CD14-positive monocyte (primary cell): ENCODE measurements around the gene PDE11A. TPM values are rescaled to one million over a fixed set of nuclear protein-coding genes. Genes with fewer than 3 reads are reported as not detected.

ENCODE experiments used
- DNase-seq, 3 donors: peaks; one replicate each; pipeline ENCODE4 v3.0.0-alpha.2; 2011 to 2022
- H2AFZ ChIP-seq: 2 replicates; pipeline ENCODE4 v1.6.0; 2012; ENCODE audit warnings: mild to moderate bottlenecking, low read depth, low read length, inconsistent platforms; ENCODE audit not compliant: insufficient read depth, poor library complexity, severe bottlenecking
- H3K27ac ChIP-seq, 2 donors: 1 replicate in 1 of 2; 2 replicates in 1 of 2; pipeline ENCODE4 v1.5.1; 2012 to 2013; ENCODE audit warnings: low read length in 2 of 2, control low read depth in 1 of 2, inconsistent platforms in 1 of 2, low read depth in 1 of 2, mild to moderate bottlenecking in 1 of 2
- H3K27me3 ChIP-seq, 2 donors: one replicate each; pipeline versions ENCODE4 v1.6.0 to v1.6.1; 2011 to 2013; ENCODE audit warnings: low read length in 2 of 2; ENCODE audit not compliant: control insufficient read depth in 2 of 2, insufficient read depth in 2 of 2
- H3K36me3 ChIP-seq, 2 donors: replicated peaks in 1 of 2; 1 replicate in 1 of 2; 2 replicates in 1 of 2; pipeline versions ENCODE4 v1.5.1 to v1.6.1; 2012 to 2013; ENCODE audit warnings: low read length in 2 of 2, control low read depth in 1 of 2, inconsistent platforms in 1 of 2, mild to moderate bottlenecking in 1 of 2; ENCODE audit not compliant: insufficient read depth in 2 of 2, control insufficient read depth in 1 of 2
- H3K4me1 ChIP-seq, 2 donors: 1 replicate in 1 of 2; 2 replicates in 1 of 2; pipeline versions ENCODE4 v1.5.1 to v1.6.1; 2012 to 2013; ENCODE audit warnings: low read length in 2 of 2, control low read depth in 1 of 2, inconsistent platforms in 1 of 2, mild to moderate bottlenecking in 1 of 2, moderate library complexity in 1 of 2; ENCODE audit not compliant: insufficient read depth in 2 of 2, control insufficient read depth in 1 of 2
- H3K4me2 ChIP-seq: replicated peaks from 2 replicates; pipeline ENCODE3; 2012; ENCODE audit warnings: low read length, moderate library complexity, mild to moderate bottlenecking; ENCODE audit not compliant: poor library complexity, severe bottlenecking; ENCODE audit errors: extremely low read depth
- H3K4me3 ChIP-seq, 3 experiments: fragments of 200-600 bp in 1 of 3; sonication (generic) in 1 of 3; replicated peaks in 1 of 3; 1 replicate in 2 of 3; 2 replicates in 1 of 3; pipeline ENCODE4 v1.5.1; 2011 to 2013; ENCODE audit warnings: low read length in 3 of 3, mild to moderate bottlenecking in 3 of 3, control low read depth in 2 of 3, low read depth in 2 of 3, inconsistent platforms in 1 of 3, moderate library complexity in 1 of 3
- H3K79me2 ChIP-seq: 2 replicates; pipeline ENCODE4 v1.6.0; 2012; ENCODE audit warnings: mild to moderate bottlenecking, control low read depth, inconsistent platforms, low read length, moderate library complexity; ENCODE audit not compliant: insufficient read depth
- H3K9ac ChIP-seq: 2 replicates; pipeline ENCODE4 v1.6.0; 2017; ENCODE audit warnings: low read length, mild to moderate bottlenecking; ENCODE audit not compliant: insufficient read depth, poor library complexity, severe bottlenecking
- H3K9me3 ChIP-seq, 2 donors: replicated peaks in 1 of 2; 1 replicate in 1 of 2; 2 replicates in 1 of 2; pipeline versions ENCODE4 v1.5.1 to v1.6.1; 2012 to 2013; ENCODE audit warnings: low read length in 2 of 2, control low read depth in 1 of 2; ENCODE audit not compliant: control insufficient read depth in 1 of 2, insufficient read depth in 1 of 2
- H4K20me1 ChIP-seq: 2 replicates; pipeline ENCODE4 v1.6.0; 2012; ENCODE audit warnings: mild to moderate bottlenecking, low read length, control low read depth, moderate library complexity; ENCODE audit not compliant: insufficient read depth
- H3K27ac Mint-ChIP-seq, 7 donors: one replicate each; pipeline ENCODE4 v1.8.0; 2020; ENCODE audit warnings: mild to moderate bottlenecking in 7 of 7, mixed read lengths in 7 of 7, moderate library complexity in 6 of 7, inconsistent platforms in 2 of 7
- H3K27me3 Mint-ChIP-seq, 3 donors: one replicate each; pipeline ENCODE4 v1.8.0; 2021 to 2022; ENCODE audit warnings: low read depth in 3 of 3, mild to moderate bottlenecking in 3 of 3, mixed read lengths in 3 of 3, moderate library complexity in 3 of 3, inconsistent platforms in 1 of 3
- H3K36me3 Mint-ChIP-seq, 2 donors: one replicate each; pipeline ENCODE4 v1.8.0; 2020; ENCODE audit warnings: mixed read lengths in 2 of 2, inconsistent platforms in 1 of 2, mild to moderate bottlenecking in 1 of 2
- H3K4me1 Mint-ChIP-seq: one replicate; pipeline ENCODE4 v1.8.0; 2020; ENCODE audit warnings: mild to moderate bottlenecking, mixed read lengths
- H3K4me3 Mint-ChIP-seq, 2 donors: one replicate each; pipeline ENCODE4 v1.8.0; 2020; ENCODE audit warnings: mild to moderate bottlenecking in 2 of 2, mixed read lengths in 2 of 2, moderate library complexity in 1 of 2
- H3K9me3 Mint-ChIP-seq, 7 donors: one replicate each; pipeline ENCODE4 v1.8.0; 2020 to 2022; ENCODE audit warnings: mixed read lengths in 7 of 7, mild to moderate bottlenecking in 6 of 7, moderate library complexity in 6 of 7, inconsistent platforms in 2 of 7
- CTCF ChIP-seq: fragments of 200-600 bp; IDR thresholded peaks from one replicate; pipeline ENCODE4 v1.8.0; 2022; ENCODE audit warnings: antibody characterized with exemption, mild to moderate bottlenecking
- WGBS: methylation state at CpG from one replicate; pipeline ENCODE4 v1.1.5; 2013; ENCODE audit warnings: missing lambda C conversion rate; ENCODE audit not compliant: insufficient coverage; 5-methylcytosine and 5-hydroxymethylcytosine counted together
- intact Hi-C, 2 donors: fragments of 100-400 bp; cut with micrococcal nuclease; formaldehyde crosslinking; loops; one replicate each; pipeline versions ENCODE4 v1.15.0 to v1.15.1; 2023
- polyA plus RNA-seq, 3 donors: library from polyadenylated mRNA; depleted of rRNA in 1 of 3; unstranded in 2 of 3; stranded (reverse) in 1 of 3; fragments of 300-500 nt in 2 of 3; fragments of >200 nt in 1 of 3; fragmentation: Illumina TruSeq in 2 of 3; gene quantifications; 1 replicate in 2 of 3; 2 replicates in 1 of 3; pipeline ENCODE4 v1.2.3, GENCODE V29; 2012 to 2021

PDE11A gene
- polyA plus RNA-seq, 3 donors, result not detected

GRCh38 chr2:177598326-177599138, 474.0 kb downstream of the PDE11A start:
- no peak for TF ChIP-seq CTCF
- no peak overlapping the region for H3K4me3 ChIP-seq
- Mint-ChIP-seq H3K27ac (no peak overlapping the region), H3K4me3 (no peak overlapping the region), H3K4me1 (no peaks in the 10 kb centered on the region), H3K36me3 (no peaks in the 10 kb centered on the region), H3K9me3 (peaks cover 0 to 6% (median 2%) of the 10 kb centered on the region in 7 donors), H3K27me3 (no peaks in the 10 kb centered on the region)
- H4K20me1 ChIP-seq, result no peaks in the 10 kb centered on the region
- H3K4me2 ChIP-seq, result no peak overlapping the region
- H3K9ac ChIP-seq, result no peak overlapping the region
- no peaks in the 10 kb centered on the region for H3K79me2 ChIP-seq
- WGBS, result 80% methylated on average over 2 of the region's 4 CpGs
- intact Hi-C loops, result no loop called here
- DNase-seq, result no peak
- no peaks in the 10 kb centered on the region for H3K36me3 ChIP-seq
- H3K9me3 ChIP-seq, result no peaks in the 10 kb centered on the region
- H3K27ac ChIP-seq, result no peak overlapping the region
- H3K4me1 ChIP-seq, result no peaks in the 10 kb centered on the region
- H2AFZ ChIP-seq, result no peak overlapping the region
- no peaks in the 10 kb centered on the region for H3K27me3 ChIP-seq

DNA sequence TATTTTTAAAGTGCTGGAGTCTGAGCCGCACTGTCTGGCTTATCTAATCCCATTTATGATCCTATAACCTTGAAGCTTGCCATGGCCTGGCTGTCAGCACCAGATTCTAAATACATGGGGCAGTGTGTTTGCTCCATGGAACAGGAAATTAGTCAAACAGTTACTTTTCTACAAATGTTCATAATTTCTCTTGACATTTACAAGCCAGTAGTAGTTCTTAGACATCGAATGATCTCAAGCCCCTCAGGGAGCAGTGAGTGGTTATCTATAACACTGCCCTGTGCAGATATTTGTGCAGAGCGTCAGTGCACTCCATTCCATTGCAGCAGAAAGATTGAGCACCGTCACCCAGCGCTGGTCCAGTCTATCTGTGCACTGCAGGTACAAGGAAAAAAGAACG, 474.8 kb downstream of the PDE11A start:
- no peaks in the 10 kb centered on the region for H4K20me1 ChIP-seq
- H3K9ac ChIP-seq, result no peak overlapping the region
- H3K4me1 ChIP-seq, result no peaks in the 10 kb centered on the region
- H3K79me2 ChIP-seq, result no peaks in the 10 kb centered on the region
- H3K27ac ChIP-seq, result no peak overlapping the region
- Mint-ChIP-seq H3K4me3 (no peak overlapping the region), H3K36me3 (no peaks in the 10 kb centered on the region), H3K27me3 (peaks cover 0 to under 1% (median 0%) of the 10 kb centered on the region in 3 donors), H3K9me3 (peaks cover 0 to 6% (median 2%) of the 10 kb centered on the region in 7 donors), H3K4me1 (no peaks in the 10 kb centered on the region), H3K27ac (no peak overlapping the region)
- intact Hi-C loops, result no loop called here
- H3K27me3 ChIP-seq, result no peaks in the 10 kb centered on the region
- H3K4me2 ChIP-seq, result no peak overlapping the region
- 97% methylated on average over 4 of the region's 6 CpGs for WGBS
- no peak for TF ChIP-seq CTCF
- no peaks in the 10 kb centered on the region for H3K36me3 ChIP-seq
- H2AFZ ChIP-seq, result no peak overlapping the region
- no peak overlapping the region for H3K4me3 ChIP-seq
- H3K9me3 ChIP-seq, result no peaks in the 10 kb centered on the region
- no peak for DNase-seq
